Rectal smooth muscle tissue (tissue), 1 donor: ENCODE results near the gene DGCR8.
"Not testable (repeated sequence)": the region's sequence is repeated elsewhere in the genome, so short reads cannot be mapped to it uniquely, and the experiment has no call there.

Experiments used
- H3K27ac ChIP-seq: one replicate; pipeline ENCODE4 v1.7.0; 2013; ENCODE audit warnings: low read depth, low read length, inconsistent platforms
- H3K27me3 ChIP-seq: one replicate; pipeline ENCODE4 v1.7.0; 2013; ENCODE audit warnings: low read length; ENCODE audit not compliant: control insufficient read depth, insufficient read depth
- H3K36me3 ChIP-seq: one replicate; pipeline ENCODE4 v1.7.0; 2013; ENCODE audit warnings: low read length; ENCODE audit not compliant: control insufficient read depth, insufficient read depth
- H3K4me1 ChIP-seq: one replicate; pipeline ENCODE4 v1.7.0; 2013; ENCODE audit warnings: low read length; ENCODE audit not compliant: control insufficient read depth, insufficient read depth
- H3K4me3 ChIP-seq: one replicate; pipeline ENCODE4 v1.7.0; 2013; ENCODE audit warnings: low read length
- H3K9ac ChIP-seq: one replicate; pipeline ENCODE4 v1.7.0; 2013; ENCODE audit warnings: low read length

Gene DGCR8

GRCh38 chr22:20064545-20065262 is 15.3 kb upstream of the DGCR8 start:
- no peak overlapping the region for H3K4me3 ChIP-seq
- H3K36me3 ChIP-seq, result peaks cover 12% of the 10 kb centered on the region
- no peaks in the 10 kb centered on the region for H3K4me1 ChIP-seq
- no peaks in the 10 kb centered on the region for H3K27me3 ChIP-seq
- H3K27ac ChIP-seq, result no peak overlapping the region
- no peak overlapping the region for H3K9ac ChIP-seq

DNA sequence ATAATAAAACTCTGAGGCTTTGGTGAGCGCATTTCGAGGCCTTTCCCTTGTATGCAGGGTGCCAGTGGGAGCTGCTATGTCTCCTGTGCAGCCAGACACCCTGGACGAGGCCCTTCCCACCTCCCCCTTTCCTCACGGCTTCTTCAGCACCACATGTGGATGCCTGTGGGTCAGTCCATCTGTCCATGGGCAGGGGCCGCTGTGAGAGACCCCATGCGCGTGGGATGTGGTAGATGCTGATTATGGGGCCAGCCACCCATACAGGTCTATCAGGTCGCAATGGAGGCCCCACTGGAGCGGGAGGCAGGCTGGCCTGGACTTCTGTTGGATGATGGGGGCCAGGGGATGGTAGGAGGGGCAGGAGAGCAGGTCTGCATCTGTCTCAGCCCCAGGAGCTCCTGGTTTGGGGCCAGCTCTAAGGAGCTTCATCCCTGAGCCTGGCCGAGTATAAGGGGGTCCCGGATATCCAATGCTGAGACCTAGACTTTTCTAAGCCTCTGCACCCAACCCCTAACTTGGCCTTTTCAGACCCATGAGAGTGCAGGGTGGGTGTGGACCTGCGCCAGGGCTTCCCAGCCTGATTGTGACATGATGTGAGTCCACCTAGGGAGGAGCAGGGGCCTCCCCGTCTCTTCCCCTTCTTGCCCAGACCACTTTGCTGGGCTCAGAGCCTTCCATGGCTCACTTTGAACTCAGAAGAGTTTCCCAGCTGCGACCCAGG is 14.0 kb upstream of the DGCR8 start:
- Histone ChIP-seq H3K4me1 (no peaks in the 10 kb centered on the region), H3K36me3 (peaks cover 12% of the 10 kb centered on the region), H3K27ac (no peak overlapping the region), H3K9ac (no peak overlapping the region), H3K27me3 (no peaks in the 10 kb centered on the region), H3K4me3 (no peak overlapping the region)

- Histone ChIP-seq H3K27ac (no peak overlapping the region), H3K4me3 (no peak overlapping the region), H3K4me1 (no peaks in the 10 kb centered on the region), H3K27me3 (no peaks in the 10 kb centered on the region), H3K36me3 (peaks cover 12% of the 10 kb centered on the region), H3K9ac (no peak overlapping the region)
Measured at GRCh38 chr22:20066617-20067383, 13.2 kb upstream of the DGCR8 start.

DNA sequence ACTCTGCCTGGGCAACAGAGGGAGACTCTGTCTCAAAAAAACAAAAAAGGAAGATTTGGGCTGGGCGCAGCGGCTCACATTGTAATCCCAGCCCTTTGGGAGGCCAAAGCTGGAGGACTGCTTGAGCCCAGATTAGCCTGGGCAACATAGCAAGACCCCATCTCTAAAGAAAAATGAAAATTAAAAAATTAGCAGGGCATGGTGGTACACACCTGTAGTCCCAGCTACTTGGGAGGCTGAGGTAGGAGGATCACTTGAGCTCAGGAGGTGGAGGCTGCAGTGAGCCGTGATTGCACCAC is 12.7 kb upstream of the DGCR8 start:
- not testable (repeated sequence) for H3K27me3 ChIP-seq, H3K9ac ChIP-seq, H3K4me1 ChIP-seq, H3K27ac ChIP-seq, H3K36me3 ChIP-seq, H3K4me3 ChIP-seq

- Histone ChIP-seq H3K4me1 (no peaks in the 10 kb centered on the region), H3K36me3 (peaks cover 5% of the 10 kb centered on the region), H3K9ac (no peak overlapping the region), H3K4me3 (no peak overlapping the region), H3K27me3 (no peaks in the 10 kb centered on the region), H3K27ac (no peak overlapping the region)
Measured at GRCh38 chr22:20068640-20069039, 11.4 kb upstream of the DGCR8 start.

GRCh38 chr22:20069331-20070042 is 10.6 kb upstream of the DGCR8 start:
- no peaks in the 10 kb centered on the region for H3K27me3 ChIP-seq
- no peak overlapping the region for H3K4me3 ChIP-seq
- no peaks in the 10 kb centered on the region for H3K4me1 ChIP-seq
- no peak overlapping the region for H3K9ac ChIP-seq
- H3K27ac ChIP-seq, result no peak overlapping the region
- H3K36me3 ChIP-seq, result peaks cover 2% of the 10 kb centered on the region

GRCh38 chr22:20071524-20071972 is 8.5 kb upstream of the DGCR8 start:
- Histone ChIP-seq H3K4me3 (no peak overlapping the region), H3K27me3 (no peaks in the 10 kb centered on the region), H3K36me3 (no peaks in the 10 kb centered on the region), H3K27ac (no peak overlapping the region), H3K9ac (no peak overlapping the region), H3K4me1 (no peaks in the 10 kb centered on the region)

GRCh38 chr22:20076627-20077172 is 3.3 kb upstream of the DGCR8 start:
- Histone ChIP-seq H3K27me3 (no peaks in the 10 kb centered on the region), H3K4me3 (no peak overlapping the region), H3K9ac (no peak overlapping the region), H3K36me3 (no peaks in the 10 kb centered on the region), H3K27ac (no peak overlapping the region), H3K4me1 (peaks cover 9% of the 10 kb centered on the region)

GRCh38 chr22:20080445-20080775 is 369 bp downstream of the DGCR8 start:
- no peaks in the 10 kb centered on the region for H3K27me3 ChIP-seq
- H3K4me1 ChIP-seq, result peaks cover 10% of the 10 kb centered on the region
- H3K9ac ChIP-seq, result peak overlapping the region; percentile 91
- peak overlapping the region; percentile 85 for H3K4me3 ChIP-seq
- H3K36me3 ChIP-seq, result no peaks in the 10 kb centered on the region
- peak overlapping the region; percentile 87 for H3K27ac ChIP-seq

DNA sequence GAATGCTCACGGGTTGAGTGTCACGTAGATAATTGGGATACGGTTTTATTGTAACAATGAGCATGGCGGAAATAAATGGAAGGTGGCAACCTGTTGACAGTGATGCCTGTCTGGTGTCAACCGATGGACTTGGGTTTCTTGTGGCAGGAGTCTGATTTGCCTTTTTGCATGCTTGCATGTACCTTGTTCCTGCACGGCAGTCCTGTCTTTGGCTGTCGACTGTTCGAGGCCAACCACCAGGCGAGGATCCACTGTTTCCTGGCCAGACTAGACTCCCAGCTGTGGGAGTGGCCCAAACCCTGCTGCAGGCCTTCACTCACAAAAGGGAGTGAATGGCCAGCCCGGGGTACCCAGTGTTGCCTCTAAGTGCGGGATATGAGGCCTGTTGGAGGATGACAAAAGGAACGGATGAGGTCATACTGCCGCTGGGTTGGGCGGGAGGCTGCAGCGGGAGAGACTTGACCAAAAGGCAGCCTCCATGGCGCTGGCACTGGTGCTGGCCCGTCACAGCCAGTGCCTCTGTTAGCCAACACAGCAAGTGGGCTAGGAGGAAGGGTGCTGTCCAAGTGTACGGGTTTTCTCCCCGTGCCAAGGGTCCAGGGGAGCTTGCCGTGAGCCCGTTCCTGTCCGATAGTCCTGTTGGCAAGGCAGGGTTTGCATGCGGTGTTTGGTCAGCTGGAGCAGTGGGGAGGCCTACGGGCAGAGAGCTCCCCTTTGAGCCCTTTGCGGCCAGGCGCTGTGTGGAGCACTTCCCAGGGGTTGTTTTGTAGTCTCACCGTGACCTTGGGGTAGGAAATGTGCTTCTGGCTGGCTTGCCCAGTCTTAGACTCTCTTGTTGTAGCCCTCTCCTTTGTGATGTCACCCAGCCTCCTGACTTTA is 974 bp downstream of the DGCR8 start:
- Histone ChIP-seq H3K27ac (peak overlapping the region; percentile 87), H3K4me3 (peak overlapping the region; percentile 85), H3K9ac (peak overlapping the region; percentile 91), H3K27me3 (no peaks in the 10 kb centered on the region), H3K4me1 (peaks cover 10% of the 10 kb centered on the region), H3K36me3 (peaks cover 1% of the 10 kb centered on the region)

DNA sequence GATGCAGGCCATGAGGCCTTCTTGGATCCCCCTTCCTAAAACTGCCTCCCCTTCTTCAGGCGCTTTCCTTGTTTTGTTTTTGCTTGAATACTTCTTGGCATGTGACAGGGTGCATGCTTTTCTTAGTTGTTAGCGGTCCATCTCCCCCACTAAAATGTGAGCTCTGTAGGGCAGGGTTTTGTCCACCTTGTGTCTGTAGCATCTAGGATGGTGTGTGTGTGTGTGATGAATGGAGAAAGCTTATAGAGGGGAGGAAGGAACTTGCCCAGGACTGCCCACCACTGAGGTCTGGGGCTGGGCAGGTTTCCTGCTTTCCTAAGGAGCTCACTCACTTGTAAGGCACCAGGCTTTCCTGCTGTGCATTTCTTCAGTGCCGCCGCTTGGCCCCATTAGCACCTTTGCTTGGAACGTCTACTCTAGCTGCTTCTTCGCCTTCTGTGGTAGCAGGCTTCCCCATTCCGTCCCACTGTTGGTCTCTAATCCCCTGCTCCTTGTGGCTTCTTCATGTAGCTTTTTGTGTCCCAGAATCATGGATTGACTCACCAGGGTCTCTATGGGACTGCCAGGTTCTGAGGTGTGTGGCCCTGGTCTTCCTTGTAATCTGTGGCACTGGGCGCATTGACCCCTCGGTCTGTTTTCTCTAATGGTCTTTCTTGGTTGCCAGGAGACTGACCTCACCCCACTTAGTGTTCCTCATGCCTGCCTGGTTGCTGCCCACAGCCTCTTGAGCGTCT is 3.3 kb downstream of the DGCR8 start:
- peaks cover 20% of the 10 kb centered on the region for H3K36me3 ChIP-seq
- peaks cover 10% of the 10 kb centered on the region for H3K4me1 ChIP-seq
- H3K27ac ChIP-seq, result no peak overlapping the region
- no peak overlapping the region for H3K9ac ChIP-seq
- no peaks in the 10 kb centered on the region for H3K27me3 ChIP-seq
- H3K4me3 ChIP-seq, result no peak overlapping the region
